Ishikawa (cell line): ENCODE measurements around the gene PREX1.
A peak's percentile ranks its signal among the peaks of the same experiment; 100 is the strongest.

ENCODE experiments used
- CEBPB ChIP-seq: IDR thresholded peaks from 2 replicates; pipeline ENCODE4 v1.6.1; 2012
- CREB1 ChIP-seq: IDR thresholded peaks from 2 replicates; pipeline ENCODE4 v1.6.1; 2012; ENCODE audit warnings: low read depth
- EGR1 ChIP-seq: IDR thresholded peaks from 2 replicates; pipeline ENCODE4 v1.6.1; 2012
- EP300 ChIP-seq: IDR thresholded peaks from 2 replicates; pipeline ENCODE4 v1.6.1; 2012; ENCODE audit warnings: borderline replicate concordance
- FOXM1 ChIP-seq: IDR thresholded peaks from 2 replicates; pipeline ENCODE4 v1.6.1; 2012; ENCODE audit warnings: low read depth, borderline replicate concordance
- NFIC ChIP-seq: IDR thresholded peaks from 2 replicates; pipeline ENCODE4 v1.6.1; 2012
- RAD21 ChIP-seq: IDR thresholded peaks from 2 replicates; pipeline ENCODE4 v1.6.1; 2012; ENCODE audit warnings: low read depth
- TAF1 ChIP-seq: IDR thresholded peaks from 2 replicates; pipeline ENCODE4 v1.6.1; 2012; ENCODE audit warnings: low read depth, mild to moderate bottlenecking
- TCF12 ChIP-seq: IDR thresholded peaks from 2 replicates; pipeline ENCODE4 v1.6.1; 2012; ENCODE audit warnings: low read depth
- TEAD4 ChIP-seq: IDR thresholded peaks from 2 replicates; pipeline ENCODE4 v1.6.1; 2012
- YY1 ChIP-seq: IDR thresholded peaks from 2 replicates; pipeline ENCODE4 v1.6.1; 2012; ENCODE audit warnings: low read depth
- ZBTB7A ChIP-seq: IDR thresholded peaks from 2 replicates; pipeline ENCODE4 v1.6.1; 2012; ENCODE audit warnings: low read depth
- TF ChIP-seq, protein P1 (sequence below): IDR thresholded peaks from 2 replicates; pipeline ENCODE4 v1.6.1; 2012
- TF ChIP-seq, protein P2 (sequence below): IDR thresholded peaks from 2 replicates; pipeline ENCODE4 v1.6.1; 2012; ENCODE audit warnings: low read depth, mild to moderate bottlenecking
- TF ChIP-seq, protein P3 (sequence below): IDR thresholded peaks from 2 replicates; pipeline ENCODE4 v1.6.1; 2012

Gene PREX1

DNA sequence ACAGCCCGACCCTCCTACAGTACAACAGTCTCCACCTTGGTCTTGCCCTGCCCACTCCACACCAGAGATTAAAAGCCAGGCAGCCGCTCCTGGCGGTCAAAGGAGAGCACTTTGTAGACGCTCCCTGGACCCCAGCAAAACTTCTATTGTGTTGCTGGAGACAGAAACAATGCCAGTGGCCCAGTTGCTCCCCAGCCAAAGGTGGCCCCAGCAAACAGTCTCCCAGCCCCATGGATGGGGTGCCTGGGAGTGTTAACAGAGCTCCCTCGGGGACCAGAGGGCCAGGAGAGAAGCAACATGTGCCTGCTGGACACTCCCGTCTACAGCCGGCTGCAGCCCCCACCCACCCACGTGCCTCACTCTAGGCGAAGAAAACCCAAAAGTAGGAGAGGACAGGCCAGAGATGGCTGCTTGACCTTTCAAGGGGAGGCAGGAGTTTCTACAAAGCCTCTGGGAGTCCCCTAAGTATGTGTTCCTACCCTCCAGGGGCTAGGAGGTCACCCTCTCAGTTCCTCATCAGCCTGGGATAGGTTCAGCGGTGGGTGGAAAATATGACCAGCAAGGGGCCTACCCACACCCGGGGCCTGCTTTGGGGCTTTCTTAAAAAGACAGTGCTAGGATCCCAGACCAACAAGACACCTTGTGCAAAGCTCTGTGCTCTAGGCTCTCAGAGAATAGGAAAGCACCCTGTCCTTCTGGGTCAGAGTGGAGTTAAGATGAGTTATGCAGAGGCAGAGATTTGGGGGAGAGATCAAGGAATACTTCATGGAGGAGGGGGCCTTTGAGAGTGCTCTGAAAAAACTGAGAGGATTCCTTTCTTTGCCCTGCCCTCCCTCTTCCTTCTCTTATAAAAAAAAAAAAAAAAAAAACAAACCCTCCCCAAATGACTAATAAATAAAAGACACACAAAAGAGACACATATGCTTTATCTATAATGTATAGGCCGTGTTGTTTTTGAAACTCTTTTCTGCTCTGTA lies 19.0 kb upstream of the PREX1 start:
- no peak for TF ChIP-seq TCF12
- TF ChIP-seq FOXM1: no peak
- peak; percentile 33 for TF ChIP-seq ZBTB7A
- no peak for TF ChIP-seq CEBPB
- TF ChIP-seq NFIC: no peak
- TF ChIP-seq, protein P1, sequence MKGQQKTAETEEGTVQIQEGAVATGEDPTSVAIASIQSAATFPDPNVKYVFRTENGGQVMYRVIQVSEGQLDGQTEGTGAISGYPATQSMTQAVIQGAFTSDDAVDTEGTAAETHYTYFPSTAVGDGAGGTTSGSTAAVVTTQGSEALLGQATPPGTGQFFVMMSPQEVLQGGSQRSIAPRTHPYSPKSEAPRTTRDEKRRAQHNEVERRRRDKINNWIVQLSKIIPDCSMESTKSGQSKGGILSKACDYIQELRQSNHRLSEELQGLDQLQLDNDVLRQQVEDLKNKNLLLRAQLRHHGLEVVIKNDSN: no peak
- no peak for TF ChIP-seq EGR1
- TF ChIP-seq, protein P2, sequence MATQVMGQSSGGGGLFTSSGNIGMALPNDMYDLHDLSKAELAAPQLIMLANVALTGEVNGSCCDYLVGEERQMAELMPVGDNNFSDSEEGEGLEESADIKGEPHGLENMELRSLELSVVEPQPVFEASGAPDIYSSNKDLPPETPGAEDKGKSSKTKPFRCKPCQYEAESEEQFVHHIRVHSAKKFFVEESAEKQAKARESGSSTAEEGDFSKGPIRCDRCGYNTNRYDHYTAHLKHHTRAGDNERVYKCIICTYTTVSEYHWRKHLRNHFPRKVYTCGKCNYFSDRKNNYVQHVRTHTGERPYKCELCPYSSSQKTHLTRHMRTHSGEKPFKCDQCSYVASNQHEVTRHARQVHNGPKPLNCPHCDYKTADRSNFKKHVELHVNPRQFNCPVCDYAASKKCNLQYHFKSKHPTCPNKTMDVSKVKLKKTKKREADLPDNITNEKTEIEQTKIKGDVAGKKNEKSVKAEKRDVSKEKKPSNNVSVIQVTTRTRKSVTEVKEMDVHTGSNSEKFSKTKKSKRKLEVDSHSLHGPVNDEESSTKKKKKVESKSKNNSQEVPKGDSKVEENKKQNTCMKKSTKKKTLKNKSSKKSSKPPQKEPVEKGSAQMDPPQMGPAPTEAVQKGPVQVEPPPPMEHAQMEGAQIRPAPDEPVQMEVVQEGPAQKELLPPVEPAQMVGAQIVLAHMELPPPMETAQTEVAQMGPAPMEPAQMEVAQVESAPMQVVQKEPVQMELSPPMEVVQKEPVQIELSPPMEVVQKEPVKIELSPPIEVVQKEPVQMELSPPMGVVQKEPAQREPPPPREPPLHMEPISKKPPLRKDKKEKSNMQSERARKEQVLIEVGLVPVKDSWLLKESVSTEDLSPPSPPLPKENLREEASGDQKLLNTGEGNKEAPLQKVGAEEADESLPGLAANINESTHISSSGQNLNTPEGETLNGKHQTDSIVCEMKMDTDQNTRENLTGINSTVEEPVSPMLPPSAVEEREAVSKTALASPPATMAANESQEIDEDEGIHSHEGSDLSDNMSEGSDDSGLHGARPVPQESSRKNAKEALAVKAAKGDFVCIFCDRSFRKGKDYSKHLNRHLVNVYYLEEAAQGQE: no peak
- no peak for TF ChIP-seq EP300
- TF ChIP-seq CREB1: no peak
- no peak for TF ChIP-seq TEAD4
- no peak for TF ChIP-seq TAF1
- no peak for TF ChIP-seq YY1
- TF ChIP-seq RAD21: peak; percentile 22; the same call in 1 of the 2 replicates
- TF ChIP-seq, protein P3, sequence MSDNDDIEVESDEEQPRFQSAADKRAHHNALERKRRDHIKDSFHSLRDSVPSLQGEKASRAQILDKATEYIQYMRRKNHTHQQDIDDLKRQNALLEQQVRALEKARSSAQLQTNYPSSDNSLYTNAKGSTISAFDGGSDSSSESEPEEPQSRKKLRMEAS: peak; percentile 84

DNA sequence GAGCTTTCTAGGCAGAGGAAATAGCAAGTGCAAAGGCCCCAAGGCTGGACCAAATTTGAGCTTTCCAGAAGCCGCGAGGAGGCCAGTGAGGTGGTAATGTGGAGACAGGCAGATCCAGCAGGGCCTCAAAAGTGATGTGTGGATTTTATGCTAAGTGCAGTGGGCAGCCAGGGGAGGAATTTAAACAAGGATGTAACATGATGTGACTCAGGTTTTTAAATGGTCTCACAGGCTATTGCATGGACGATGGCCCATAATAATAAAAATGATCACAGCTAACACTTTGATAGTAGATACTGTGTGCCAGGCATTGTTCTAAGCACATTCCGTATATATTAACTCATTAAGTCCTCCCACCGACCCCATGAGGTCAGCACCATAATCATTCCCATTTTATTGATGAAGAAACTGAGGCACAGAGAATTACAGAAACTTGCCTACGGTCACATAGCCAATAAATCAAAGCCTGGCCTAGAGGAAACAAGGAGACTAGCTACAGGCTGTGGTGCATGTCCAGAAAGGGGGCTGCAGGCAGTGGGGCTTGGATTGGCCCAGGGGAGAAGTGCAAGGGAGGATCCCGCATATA lies 18.0 kb upstream of the PREX1 start:
- TF ChIP-seq EGR1 (no peak), CEBPB (no peak)

DNA sequence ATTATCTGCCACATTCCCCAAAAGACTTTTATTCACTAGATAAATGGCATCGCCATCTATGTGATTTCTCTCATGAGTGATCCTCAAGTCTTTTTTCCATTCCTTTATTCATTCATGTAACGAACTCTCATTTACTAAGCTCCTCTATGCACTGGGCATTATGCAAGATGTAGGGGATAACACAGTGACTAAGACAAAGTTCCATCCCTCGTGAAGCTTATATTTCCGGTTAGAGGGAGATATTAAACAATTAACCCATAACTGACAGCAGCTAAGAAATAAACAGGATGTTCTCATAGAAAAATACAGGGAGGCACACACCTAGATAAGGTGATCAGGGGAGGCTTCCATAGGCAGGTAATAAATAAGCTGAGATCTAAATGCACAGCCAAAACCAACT lies 17.2 kb upstream of the PREX1 start:
- TF ChIP-seq CREB1: no peak
- TF ChIP-seq, protein P1: no peak
- no peak for TF ChIP-seq TAF1
- TF ChIP-seq, protein P3: no peak
- TF ChIP-seq TEAD4: no peak

GRCh38 chr20:48843057-48843806 lies 15.4 kb upstream of the PREX1 start:
- TF ChIP-seq, protein P1: peak; percentile 78
- TF ChIP-seq EGR1 (no peak), TCF12 (no peak), NFIC (no peak)

GRCh38 chr20:48841875-48842529 lies 14.2 kb upstream of the PREX1 start:
- no peak for TF ChIP-seq TEAD4
- TF ChIP-seq, protein P1: no peak
- TF ChIP-seq, protein P3: no peak
- no peak for TF ChIP-seq FOXM1
- no peak for TF ChIP-seq CREB1
- TF ChIP-seq EGR1: no peak
- TF ChIP-seq ZBTB7A: no peak
- TF ChIP-seq NFIC: no peak

DNA sequence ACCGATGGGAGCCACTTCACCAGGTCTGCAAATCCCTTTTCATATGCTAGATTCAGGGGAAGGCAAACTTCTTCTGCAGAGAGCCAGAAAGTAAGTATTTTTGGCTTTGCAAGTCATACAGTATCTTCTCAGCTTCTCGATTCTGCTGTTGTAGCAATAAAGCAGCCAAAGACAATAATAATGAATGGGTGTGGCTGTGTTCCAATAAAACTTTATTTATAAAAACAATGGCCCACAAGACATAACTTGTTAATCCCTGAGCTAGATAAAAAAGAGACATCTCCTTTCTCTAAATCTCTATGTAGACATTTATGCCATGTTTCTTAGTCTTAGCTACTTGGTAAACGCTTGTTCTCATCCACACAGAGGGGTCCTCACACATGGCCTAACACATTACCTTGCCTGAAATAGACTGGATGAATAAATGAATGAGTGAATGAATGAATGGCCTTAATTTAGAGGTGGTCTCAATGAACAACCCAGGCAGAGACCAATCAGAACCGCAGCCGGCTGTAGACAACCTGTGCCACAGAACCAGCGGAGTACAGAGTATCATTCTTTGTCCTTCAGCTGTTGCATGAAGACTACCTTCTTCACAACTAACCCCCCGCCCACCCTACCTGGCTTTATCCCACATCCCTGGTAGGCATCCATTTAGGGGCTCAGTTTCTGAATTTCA lies 13.5 kb upstream of the PREX1 start:
- TF ChIP-seq NFIC: no peak
- TF ChIP-seq, protein P3: no peak
